Loucy (cell line): Measurements from ENCODE around the gene DLGAP1.

ENCODE experiments used
- H2AFZ ChIP-seq: fragments of 200-600 bp; sonication (generic); 2 replicates; pipeline ENCODE4 v1.6.0; 2016; ENCODE audit warnings: antibody characterized with exemption, mild to moderate bottlenecking, low read length, moderate library complexity
- H3F3A ChIP-seq: fragments of 200-600 bp; 2 replicates; pipeline ENCODE4 v1.6.0; 2016; ENCODE audit warnings: antibody characterized with exemption, low read depth, mild to moderate bottlenecking
- H3K27me3 ChIP-seq: fragments of 200-600 bp; sonication (generic); 2 replicates; pipeline ENCODE4 v1.6.1; 2014; ENCODE audit warnings: low read length, mild to moderate bottlenecking; ENCODE audit not compliant: insufficient read depth, poor library complexity, severe bottlenecking
- H3K36me3 ChIP-seq: fragments of 200-600 bp; sonication (generic); 2 replicates; pipeline ENCODE4 v1.6.1; 2016; ENCODE audit warnings: low read length; ENCODE audit not compliant: insufficient read depth
- H3K4me1 ChIP-seq: fragments of 200-600 bp; sonication (generic); 2 replicates; pipeline ENCODE4 v1.5.1; 2014; ENCODE audit warnings: low read length, mild to moderate bottlenecking; ENCODE audit not compliant: insufficient read depth, poor library complexity, severe bottlenecking
- H3K4me2 ChIP-seq: fragments of 200-600 bp; sonication (generic); 2 replicates; pipeline ENCODE4 v1.6.0; 2014; ENCODE audit warnings: antibody characterized with exemption, low read length, low read depth, mild to moderate bottlenecking; ENCODE audit not compliant: poor library complexity, severe bottlenecking
- H3K4me3 ChIP-seq: fragments of 200-600 bp; sonication (generic); 2 replicates; pipeline ENCODE4 v1.5.1; 2014; ENCODE audit warnings: low read length, mild to moderate bottlenecking, mixed read lengths; ENCODE audit not compliant: poor library complexity, severe bottlenecking
- H3K79me2 ChIP-seq: fragments of 200-600 bp; sonication (generic); 2 replicates; pipeline ENCODE4 v1.6.1; 2014; ENCODE audit warnings: low read length; ENCODE audit not compliant: insufficient read depth
- H3K9ac ChIP-seq: fragments of 200-600 bp; sonication (generic); 2 replicates; pipeline ENCODE4 v1.6.0; 2014; ENCODE audit warnings: mild to moderate bottlenecking, low read depth, low read length, moderate library complexity; ENCODE audit not compliant: poor library complexity, severe bottlenecking
- H3K9me2 ChIP-seq: fragments of 200-600 bp; sonication (generic); replicated peaks from 2 replicates; pipeline ENCODE4 v1.6.1; 2016; ENCODE audit warnings: low read depth, low read length, mixed read lengths
- H3K9me3 ChIP-seq: fragments of 200-600 bp; sonication (generic); 2 replicates; pipeline ENCODE4 v1.6.1; 2014; ENCODE audit warnings: mild to moderate bottlenecking, antibody characterized with exemption, low read length, low read depth; ENCODE audit not compliant: insufficient read depth
- H4K20me1 ChIP-seq: fragments of 200-600 bp; sonication (generic); 2 replicates; pipeline ENCODE4 v1.6.0; 2014; ENCODE audit warnings: antibody characterized with exemption, low read length, mild to moderate bottlenecking; ENCODE audit not compliant: insufficient read depth, poor library complexity, severe bottlenecking
- CTCF ChIP-seq: fragments of 200-600 bp; sonication (generic); conservative IDR thresholded peaks from 2 replicates; pipeline ENCODE4 v1.5.1; 2014; ENCODE audit warnings: mild to moderate bottlenecking, antibody characterized with exemption, low read length
- EZH2phosphoT487 ChIP-seq: fragments of 200-600 bp; IDR thresholded peaks from 2 replicates; pipeline ENCODE4 v1.6.1; 2018; ENCODE audit warnings: antibody characterized with exemption, mild to moderate bottlenecking, moderate library complexity, borderline replicate concordance

Gene DLGAP1

GRCh38 chr18:4286256-4286655 is 168.9 kb downstream of the DLGAP1 start:
- no peaks in the 10 kb centered on the region for H3K79me2 ChIP-seq
- no peaks in the 10 kb centered on the region for H3K9me3 ChIP-seq
- no peaks in the 10 kb centered on the region for H3F3A ChIP-seq
- H3K9me2 ChIP-seq: no peaks in the 10 kb centered on the region
- no peak overlapping the region for H2AFZ ChIP-seq
- TF ChIP-seq CTCF: no peak
- TF ChIP-seq EZH2phosphoT487: no peak
- no peak overlapping the region for H3K9ac ChIP-seq
- no peaks in the 10 kb centered on the region for H3K4me1 ChIP-seq
- H3K27me3 ChIP-seq: no peaks in the 10 kb centered on the region
- H3K4me3 ChIP-seq: no peak overlapping the region
- no peaks in the 10 kb centered on the region for H4K20me1 ChIP-seq
- no peak overlapping the region for H3K4me2 ChIP-seq
- H3K36me3 ChIP-seq: no peaks in the 10 kb centered on the region

- H3K79me2 ChIP-seq: no peaks in the 10 kb centered on the region
- no peak overlapping the region for H3K4me2 ChIP-seq
- H4K20me1 ChIP-seq: no peaks in the 10 kb centered on the region
- no peaks in the 10 kb centered on the region for H3K9me2 ChIP-seq
- no peak overlapping the region for H2AFZ ChIP-seq
- no peaks in the 10 kb centered on the region for H3F3A ChIP-seq
- TF ChIP-seq CTCF: no peak
- no peak for TF ChIP-seq EZH2phosphoT487
- no peak overlapping the region for H3K9ac ChIP-seq
- H3K4me1 ChIP-seq: no peaks in the 10 kb centered on the region
- no peaks in the 10 kb centered on the region for H3K27me3 ChIP-seq
- H3K36me3 ChIP-seq: no peaks in the 10 kb centered on the region
- H3K4me3 ChIP-seq: no peak overlapping the region
- no peaks in the 10 kb centered on the region for H3K9me3 ChIP-seq
Observed at GRCh38 chr18:4285525-4285924, 169.6 kb downstream of the DLGAP1 start.

DNA sequence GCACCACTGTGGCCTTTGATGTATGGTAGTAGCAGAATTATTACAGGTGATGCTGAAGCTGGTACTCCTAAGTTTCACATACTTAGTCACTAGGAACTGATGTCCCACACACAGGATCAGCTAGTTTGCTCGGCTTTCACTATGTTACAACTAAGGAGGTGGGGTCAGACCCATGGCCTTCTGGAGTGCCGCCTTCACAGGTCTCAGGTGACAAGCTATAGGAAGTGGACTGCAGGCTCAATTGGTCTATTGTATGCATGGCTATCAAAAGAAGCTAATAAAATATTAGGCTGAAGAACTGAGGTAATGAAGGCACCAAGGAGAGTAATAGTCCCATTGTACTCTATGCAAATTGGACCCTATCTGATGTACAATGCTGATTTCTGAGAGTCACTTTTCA is 170.6 kb downstream of the DLGAP1 start:
- TF ChIP-seq EZH2phosphoT487 (no peak), CTCF (no peak)
- no peaks in the 10 kb centered on the region for H3F3A ChIP-seq
- no peak overlapping the region for H3K4me2 ChIP-seq
- H3K9me3 ChIP-seq: no peaks in the 10 kb centered on the region
- no peak overlapping the region for H3K4me3 ChIP-seq
- H3K27me3 ChIP-seq: no peaks in the 10 kb centered on the region
- H3K9me2 ChIP-seq: no peaks in the 10 kb centered on the region
- no peak overlapping the region for H3K9ac ChIP-seq
- H2AFZ ChIP-seq: no peak overlapping the region
- no peaks in the 10 kb centered on the region for H3K4me1 ChIP-seq
- no peaks in the 10 kb centered on the region for H3K36me3 ChIP-seq
- H4K20me1 ChIP-seq: no peaks in the 10 kb centered on the region
- no peaks in the 10 kb centered on the region for H3K79me2 ChIP-seq
